SK-N-SH treated with all-trans-retinoic acid at 6 μM for 48 hours (cell line): ENCODE data around the gene CYP24A1.

Source experiments
- ARNTL ChIP-seq: fragments of 450-650 bp; formaldehyde crosslinking; IDR thresholded peaks from 2 replicates; pipeline ENCODE4 v1.5.0; 2020; ENCODE audit warnings: low read depth, mild to moderate bottlenecking, moderate library complexity, borderline replicate concordance
- BACH2 ChIP-seq: fragments of 250-450 bp; sonication (Bioruptor Pico); IDR thresholded peaks from 2 replicates; pipeline ENCODE4 v1.9.0; 2021; ENCODE audit warnings: mild to moderate bottlenecking, borderline replicate concordance
- ESRRG ChIP-seq: fragments of 250-450 bp; sonication (Bioruptor Pico); IDR thresholded peaks from 2 replicates; pipeline ENCODE4 v1.6.1; 2021; ENCODE audit warnings: mild to moderate bottlenecking
- ISL1 ChIP-seq: fragments of 250-450 bp; sonication (Bioruptor Pico); IDR thresholded peaks from 2 replicates; pipeline ENCODE4 v2.1.2; 2022; ENCODE audit warnings: mild to moderate bottlenecking, moderate library complexity
- OSR1 ChIP-seq: fragments of 250-450 bp; sonication (Bioruptor Pico); IDR thresholded peaks from 2 replicates; pipeline ENCODE4 v1.8.0; 2022; ENCODE audit warnings: moderate library complexity, mild to moderate bottlenecking, inconsistent platforms
- RARB ChIP-seq: fragments of 250-450 bp; sonication (Bioruptor Pico); IDR thresholded peaks from 2 replicates; pipeline ENCODE4 v1.8.0; 2021; ENCODE audit warnings: mild to moderate bottlenecking, moderate library complexity
- TCF4 ChIP-seq: fragments of 250-450 bp; sonication (Bioruptor Pico); IDR thresholded peaks from 2 replicates; pipeline ENCODE4 v1.8.0; 2021; ENCODE audit warnings: mild to moderate bottlenecking, moderate library complexity, borderline replicate concordance
- ZFP3 ChIP-seq: fragments of 250-450 bp; sonication (Bioruptor Pico); IDR thresholded peaks from 2 replicates; pipeline ENCODE4 v1.5.0; 2020; ENCODE audit warnings: mild to moderate bottlenecking, moderate library complexity
- ZFP30 ChIP-seq: fragments of 450-650 bp; formaldehyde crosslinking; IDR thresholded peaks from 2 replicates; pipeline ENCODE4 v1.5.0; 2022; ENCODE audit warnings: mild to moderate bottlenecking, moderate library complexity
- ZNF565 ChIP-seq: fragments of 450-650 bp; formaldehyde crosslinking; conservative IDR thresholded peaks from 2 replicates; pipeline ENCODE4 v1.5.0; 2020; ENCODE audit warnings: low read depth, mild to moderate bottlenecking, moderate library complexity
- ZNF70 ChIP-seq: fragments of 450-650 bp; formaldehyde crosslinking; IDR thresholded peaks from 2 replicates; pipeline ENCODE4 v1.5.0; 2020; ENCODE audit warnings: mild to moderate bottlenecking, moderate library complexity

DNA sequence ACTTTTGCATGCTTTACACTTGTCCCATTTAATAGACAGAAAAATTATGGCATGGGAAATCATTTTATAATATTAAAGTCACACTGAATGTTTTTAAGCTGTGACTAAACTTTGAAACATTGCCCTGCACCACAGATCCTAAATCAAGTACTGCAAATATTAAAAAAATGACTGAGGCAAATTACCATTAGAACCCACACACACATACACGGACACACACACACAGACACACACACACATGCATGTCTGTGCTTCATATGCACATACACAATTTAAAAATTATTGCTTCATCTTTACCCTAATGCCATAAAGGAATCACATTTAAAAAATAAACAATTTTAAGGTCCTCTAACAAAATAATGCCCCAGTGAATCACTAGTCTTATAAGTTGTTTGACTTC lies 19.9 kb downstream of the CYP24A1 start:
- no peak for TF ChIP-seq RARB
- no peak for TF ChIP-seq ZFP3 (CRISPR knock-in tag)
- TF ChIP-seq BACH2 (CRISPR knock-in tag): no peak
- no peak for TF ChIP-seq ESRRG
- no peak for TF ChIP-seq ISL1 (CRISPR knock-in tag)
- no peak for TF ChIP-seq TCF4 (CRISPR knock-in tag)
- TF ChIP-seq ZNF565: no peak
- TF ChIP-seq ZFP30 (CRISPR knock-in tag): no peak
- TF ChIP-seq ZNF70 (CRISPR knock-in tag): no peak
- TF ChIP-seq OSR1 (CRISPR knock-in tag): no peak
- TF ChIP-seq ARNTL (CRISPR knock-in tag): no peak
